Activated CD4-positive, alpha-beta T cell treated with anti-CD3 and anti-CD28 coated beads for 1 hour (primary cell): Measurements from ENCODE around the gene NNAT.
"Not testable (repeated sequence)": the region's sequence is repeated elsewhere in the genome, so short reads cannot be mapped to it uniquely, and the experiment has no call there.

Experiments used
- DNase-seq: peaks from one replicate; pipeline ENCODE4 v3.0.0-alpha.2; 2020

The NNAT gene

GRCh38 chr20:37521061-37521771 is at the start of gene NNAT:
TSS of gene NNAT (plus strand) at chr20:37521250. CDS start at chr20:37521332, 82 bp downstream.
- no peak for DNase-seq

GRCh38 chr20:37471741-37472235 is 49.3 kb upstream of the NNAT start:
- DNase-seq, result no peak

GRCh38 chr20:37472435-37472834 is 48.6 kb upstream of the NNAT start:
- not testable (repeated sequence) for DNase-seq

DNA sequence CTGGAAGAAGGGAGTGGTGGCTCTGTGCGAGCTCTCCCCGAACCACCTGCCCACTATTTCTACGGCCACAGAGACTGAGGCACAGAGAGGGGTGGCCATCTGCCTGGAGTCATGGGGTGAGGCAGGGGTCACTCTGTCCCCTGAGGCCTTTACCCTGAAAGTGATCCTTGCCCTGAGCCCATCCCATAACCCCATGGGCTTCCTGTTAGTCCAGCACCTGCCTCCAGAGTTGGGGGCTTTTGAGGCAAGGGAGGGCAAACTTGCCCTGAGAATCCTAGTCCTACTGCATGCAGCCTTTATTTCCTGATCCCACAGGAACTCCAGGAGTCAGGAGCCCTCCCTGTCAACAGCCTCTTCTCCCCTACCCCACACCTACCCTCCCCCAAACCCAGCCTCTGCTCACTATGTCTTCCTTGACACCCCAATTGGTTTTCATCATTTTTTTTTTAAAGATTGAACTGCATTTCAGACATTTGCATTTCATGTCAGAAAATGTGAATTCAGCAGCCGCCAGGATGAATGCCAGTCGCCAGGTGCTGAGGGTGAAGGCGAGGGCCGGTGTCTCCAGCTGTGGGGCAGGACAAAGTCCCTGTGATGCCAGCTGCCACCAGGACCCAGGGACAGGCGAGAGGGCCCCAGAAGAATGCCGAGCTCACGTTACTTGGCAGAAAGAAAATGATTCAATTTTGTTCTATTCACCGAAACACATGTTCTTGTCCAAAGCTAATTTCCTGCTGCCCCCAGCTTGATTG is 47.6 kb upstream of the NNAT start:
- DNase-seq, result no peak

- no peak for DNase-seq
Measured at GRCh38 chr20:37474386-37474785, 46.7 kb upstream of the NNAT start.

DNA sequence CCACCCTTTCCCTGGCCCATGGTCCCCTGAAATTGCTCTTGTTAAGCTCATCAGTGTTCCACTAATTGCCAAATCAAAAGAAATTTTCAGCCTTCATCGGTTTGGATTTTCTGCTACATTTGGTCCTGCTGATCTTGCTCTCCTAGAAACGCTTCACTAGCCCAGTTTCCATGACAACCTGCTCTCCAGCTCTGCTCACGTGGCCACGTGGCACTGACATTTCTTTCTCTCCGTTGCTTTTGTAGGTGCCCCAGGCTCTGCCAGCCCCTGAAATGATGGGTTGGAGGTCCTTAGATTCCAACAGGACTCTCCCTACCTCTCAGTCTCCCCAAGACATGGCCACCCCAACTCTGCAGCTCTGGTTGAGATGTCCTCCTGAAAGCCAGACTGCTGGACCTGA is 45.8 kb upstream of the NNAT start:
- DNase-seq, result no peak

- DNase-seq, result no peak
Measured at GRCh38 chr20:37477041-37477440, 44.0 kb upstream of the NNAT start.

- DNase-seq, result no peak
Measured at GRCh38 chr20:37479266-37479665, 41.8 kb upstream of the NNAT start.

DNA sequence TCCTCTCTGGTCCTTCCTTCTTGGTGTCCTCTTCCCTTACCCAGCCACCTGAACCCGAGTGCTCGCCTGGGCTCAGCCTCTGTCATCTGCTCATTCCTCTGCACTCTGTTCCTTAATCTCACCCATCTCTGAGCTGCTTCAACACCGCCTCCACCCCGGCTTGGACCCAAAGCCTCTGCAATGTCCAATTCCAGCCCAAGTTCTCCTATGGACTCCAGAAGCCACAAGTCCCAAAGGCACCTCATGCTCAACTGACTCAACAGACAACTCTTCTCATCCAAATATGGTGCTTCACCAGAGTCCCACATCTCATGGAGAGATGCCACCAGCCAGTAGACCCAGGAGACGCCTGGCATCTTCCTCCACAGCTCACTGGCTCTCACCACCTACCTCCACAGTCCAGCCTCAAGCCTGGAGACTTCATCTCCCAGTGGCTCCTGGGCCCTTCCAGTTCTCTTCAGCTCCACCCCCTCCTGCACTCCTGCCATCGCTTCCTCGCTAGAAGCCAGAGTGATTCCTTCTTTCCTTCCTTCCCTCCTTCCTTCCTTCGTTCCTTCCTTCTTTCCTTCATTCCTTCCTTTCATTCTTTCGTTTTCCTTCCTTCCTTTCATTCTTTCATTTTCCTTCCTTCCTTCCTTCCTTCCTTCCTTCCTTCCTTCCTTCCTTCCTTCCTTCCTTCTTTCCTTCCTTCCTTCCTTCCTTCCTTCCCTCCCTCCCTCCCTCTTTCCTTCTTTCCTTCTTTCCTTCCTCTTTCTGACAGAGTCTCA is 40.9 kb upstream of the NNAT start:
- DNase-seq, result no peak

GRCh38 chr20:37480919-37481318 is 40.1 kb upstream of the NNAT start:
- DNase-seq, result no peak

- no peak for DNase-seq
Measured at GRCh38 chr20:37481610-37482009, 39.4 kb upstream of the NNAT start.

- DNase-seq, result no peak
Measured at GRCh38 chr20:37484331-37484730, 36.7 kb upstream of the NNAT start.

DNA sequence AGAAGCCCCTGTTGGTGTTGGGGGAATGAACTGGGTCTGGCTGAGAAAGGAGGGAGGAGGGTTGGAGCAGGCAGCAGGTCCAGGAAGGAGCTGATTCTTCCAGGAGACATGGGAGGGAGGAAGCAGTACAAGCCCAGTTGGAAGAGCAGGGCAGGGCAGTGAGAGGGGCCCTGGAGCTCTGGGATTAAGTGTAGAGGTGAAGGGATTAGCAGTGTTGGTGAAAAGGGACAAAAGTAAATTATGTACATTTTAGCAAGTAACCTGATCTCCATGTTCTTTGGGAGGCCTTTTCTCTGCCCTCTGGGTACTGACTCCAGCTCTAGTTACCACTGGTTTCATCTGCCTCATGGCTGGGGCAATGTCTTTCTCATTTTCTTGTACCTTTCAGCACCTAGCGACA is 34.8 kb upstream of the NNAT start:
- not testable (repeated sequence) for DNase-seq

DNA sequence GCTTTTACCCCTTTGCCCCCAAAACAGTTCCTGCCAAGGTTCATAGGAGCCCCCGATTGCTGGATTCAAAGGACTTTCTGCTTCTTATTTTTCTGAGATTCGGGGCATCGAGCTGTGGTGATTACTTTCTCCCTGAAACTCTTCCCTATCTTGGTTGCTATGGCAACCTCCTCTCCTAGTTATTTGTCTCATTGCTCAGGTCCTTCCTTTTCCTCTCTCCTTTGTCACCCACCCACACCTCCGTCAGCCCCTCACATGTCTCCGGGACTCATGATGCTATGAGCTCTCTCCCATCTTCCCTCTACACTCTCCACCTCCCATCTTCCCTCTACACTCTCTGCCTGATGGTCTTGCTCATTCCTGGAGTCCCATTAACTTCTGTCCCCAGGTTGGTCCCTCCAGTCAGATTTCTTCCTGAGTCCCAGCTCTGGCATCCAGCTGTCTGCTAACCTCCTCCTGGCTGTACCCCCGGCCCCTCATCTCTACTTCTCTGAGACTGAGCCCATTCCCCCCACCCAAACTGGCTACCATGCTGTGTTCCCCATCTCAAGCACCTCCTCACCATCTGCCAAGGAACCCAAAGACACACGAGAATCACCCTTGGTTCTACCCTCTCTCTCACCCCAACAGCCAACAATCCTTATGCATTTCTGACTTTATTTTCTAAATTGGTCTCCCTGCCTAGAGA is 30.2 kb upstream of the NNAT start:
- no peak for DNase-seq

DNA sequence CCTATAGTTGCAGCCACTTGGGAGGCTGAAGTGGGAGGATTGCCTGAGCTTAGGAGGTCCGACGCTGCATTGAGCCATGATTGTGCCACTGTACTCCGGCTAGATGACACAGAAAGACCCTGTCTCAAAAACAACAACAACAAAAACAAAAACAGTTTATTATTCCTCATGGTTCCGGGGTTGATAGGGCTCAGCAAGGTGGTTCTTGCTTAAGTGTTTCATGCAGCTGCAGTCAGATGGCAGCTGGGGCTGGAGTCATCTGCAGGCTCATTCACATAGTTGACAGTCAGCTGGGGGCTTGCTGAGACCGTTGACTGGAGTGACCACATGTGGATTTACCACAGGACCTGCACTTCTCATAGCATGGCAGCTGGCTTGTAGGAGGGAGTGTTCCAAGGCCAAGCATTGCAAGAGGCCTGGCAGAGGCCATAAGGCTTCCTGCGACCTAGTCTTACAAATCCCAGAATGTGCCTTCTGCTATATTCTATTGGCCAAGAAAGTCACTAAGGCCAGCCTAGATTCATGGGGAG is 28.9 kb upstream of the NNAT start:
- no peak for DNase-seq

GRCh38 chr20:37492945-37493344 is 28.1 kb upstream of the NNAT start:
- DNase-seq, result no peak

GRCh38 chr20:37494301-37494700 is 26.7 kb upstream of the NNAT start:
- no peak for DNase-seq

- DNase-seq, result no peak
Measured at GRCh38 chr20:37494796-37495195, 26.3 kb upstream of the NNAT start.

GRCh38 chr20:37498066-37498665 is 22.9 kb upstream of the NNAT start:
- no peak for DNase-seq

- no peak for DNase-seq
Measured at GRCh38 chr20:37500311-37500710, 20.7 kb upstream of the NNAT start.

DNA sequence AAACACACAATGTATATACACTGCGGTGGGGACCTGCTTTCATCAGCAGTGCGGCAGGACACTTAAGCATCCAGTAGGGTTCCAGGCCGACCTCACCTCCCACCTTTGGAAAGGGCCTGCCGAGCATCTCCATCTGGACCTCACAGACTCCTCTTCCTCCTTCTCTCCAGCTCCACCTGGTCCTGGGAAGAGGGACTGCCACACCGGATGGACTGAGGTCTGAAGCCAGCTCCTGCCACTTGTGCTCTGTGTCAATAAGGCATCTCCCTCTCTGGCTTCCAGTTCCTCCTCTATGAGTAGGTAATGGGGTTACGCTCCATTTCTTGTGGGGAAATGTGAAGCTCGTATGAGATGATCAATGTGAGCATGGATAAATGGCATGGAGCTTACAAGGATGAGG is 19.1 kb upstream of the NNAT start:
- no peak for DNase-seq

GRCh38 chr20:37502654-37503053 is 18.4 kb upstream of the NNAT start:
- no peak for DNase-seq
